Fibroblast of peridontal ligament (primary cell): ENCODE measurements around the gene NFIA.

Experiments used
- DNase-seq: peaks from one replicate; pipeline ENCODE4 v3.0.0-alpha.2; 2010; ENCODE audit errors: extremely low read depth

Gene NFIA

DNA sequence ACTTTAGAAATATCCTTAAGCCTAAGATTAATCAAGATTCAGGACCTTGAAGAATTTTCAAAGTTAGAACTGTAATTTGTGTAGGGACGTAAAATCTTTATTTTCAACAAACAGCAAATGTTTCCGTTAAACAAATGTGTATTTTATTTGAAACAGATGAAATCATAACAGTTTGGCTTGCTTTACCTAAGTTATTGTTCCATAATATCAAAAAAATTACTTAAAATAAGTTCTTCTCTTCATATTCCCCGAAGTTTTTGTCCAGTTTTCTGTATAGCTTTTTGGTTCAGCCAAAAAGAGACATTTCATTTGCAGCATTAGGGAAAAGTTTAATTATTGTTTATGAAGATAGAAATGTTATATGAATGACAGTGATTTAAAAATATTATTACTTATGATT lies 100.1 kb downstream of the NFIA start:
- no peak for DNase-seq

DNA sequence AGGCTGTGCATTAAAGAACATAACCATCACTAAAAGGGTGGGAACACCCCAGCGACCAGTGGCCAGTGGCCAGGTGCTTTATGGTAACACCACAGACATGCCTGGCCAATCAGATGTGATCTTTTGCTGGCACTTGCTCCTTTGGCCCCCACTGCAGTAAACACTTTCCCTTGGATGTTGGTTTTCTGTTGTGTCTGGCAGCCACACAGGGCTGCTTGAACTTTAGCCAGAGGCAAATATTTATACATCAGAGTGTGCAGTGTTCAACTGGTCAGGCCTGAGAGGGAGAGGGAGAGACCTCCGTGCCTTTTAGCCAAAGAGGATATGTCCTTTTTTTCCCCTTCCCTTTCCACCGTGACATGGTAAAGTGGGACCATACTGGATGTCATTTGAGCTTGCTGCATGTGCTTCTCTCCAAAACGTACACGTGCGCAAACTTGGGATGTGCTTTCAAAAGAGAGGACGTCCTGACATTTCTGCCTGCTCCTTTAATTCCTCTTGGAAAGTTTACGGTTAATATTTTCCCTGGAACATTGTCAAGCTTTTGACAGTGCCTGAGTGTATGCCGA lies 101.2 kb downstream of the NFIA start:
- peak; percentile 58 for DNase-seq

DNA sequence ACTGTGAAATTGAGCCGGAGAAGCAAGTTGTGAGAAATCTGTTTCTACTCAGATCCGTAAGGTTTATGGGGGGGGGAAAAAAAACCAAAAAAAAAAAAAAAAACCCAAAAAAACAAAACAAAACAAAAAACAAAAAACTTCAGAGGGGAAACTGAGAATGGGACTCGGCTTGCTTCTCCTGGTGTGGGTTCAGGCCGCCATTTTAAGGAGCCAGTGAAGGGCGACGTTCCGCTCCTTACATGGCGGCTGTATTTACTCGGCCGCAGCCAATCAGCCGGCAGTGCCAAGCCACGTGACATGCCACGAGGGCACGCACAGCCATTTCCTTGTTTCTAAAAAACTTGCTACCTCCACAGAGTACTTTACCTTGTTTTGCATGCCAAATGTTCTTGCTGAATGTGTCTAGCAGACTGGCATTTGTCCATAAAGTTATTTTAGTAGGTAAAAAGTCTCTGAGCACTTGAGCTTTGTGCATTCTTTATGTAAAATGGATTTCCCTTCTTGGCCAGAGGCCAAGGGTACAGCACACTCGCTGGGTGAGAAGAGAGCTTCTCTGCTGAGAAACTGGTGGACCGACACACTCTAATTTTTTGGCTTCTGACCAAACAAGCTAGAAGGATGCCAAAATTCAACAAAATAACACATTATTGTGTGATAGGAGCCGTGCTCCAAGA lies 101.8 kb downstream of the NFIA start:
- peak; percentile 80 for DNase-seq

DNA sequence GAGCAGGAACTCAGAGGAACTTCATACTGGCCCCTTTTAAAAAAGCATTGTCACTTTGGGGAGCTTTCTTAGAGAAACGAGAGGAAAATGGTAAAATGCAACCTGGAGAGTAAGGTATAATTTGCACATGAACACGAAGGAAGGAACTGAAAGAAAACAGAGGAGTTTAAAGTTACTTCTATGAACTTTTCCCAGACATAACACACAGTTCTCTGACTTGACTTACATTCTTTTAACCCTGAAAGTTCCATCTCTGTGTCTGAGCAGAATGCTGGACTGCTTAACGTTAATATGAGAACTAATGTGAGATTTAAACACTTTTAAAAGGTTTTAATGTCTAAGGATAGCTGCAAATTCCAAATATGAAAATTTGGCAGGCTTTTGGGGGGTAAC lies 102.3 kb downstream of the NFIA start:
- no peak for DNase-seq

DNA sequence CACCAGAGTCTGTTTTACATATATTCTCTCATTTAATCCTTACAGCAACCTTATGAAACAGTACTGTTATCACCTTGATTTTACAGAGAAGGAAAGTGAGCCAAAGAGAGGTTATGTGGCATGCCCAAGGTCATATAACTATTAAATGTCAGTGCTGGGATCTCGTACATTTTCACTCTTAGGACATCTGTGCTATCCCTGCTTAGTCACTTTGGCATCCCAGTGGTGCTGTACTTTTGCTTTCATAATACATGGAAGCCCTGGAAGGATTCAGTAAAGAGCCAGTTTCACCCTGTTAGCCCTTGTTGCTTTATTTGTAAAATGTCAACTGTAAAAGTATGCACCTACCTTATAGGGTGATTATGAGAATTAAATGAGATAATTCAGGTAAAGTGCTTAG lies 104.4 kb downstream of the NFIA start:
- no peak for DNase-seq

DNA sequence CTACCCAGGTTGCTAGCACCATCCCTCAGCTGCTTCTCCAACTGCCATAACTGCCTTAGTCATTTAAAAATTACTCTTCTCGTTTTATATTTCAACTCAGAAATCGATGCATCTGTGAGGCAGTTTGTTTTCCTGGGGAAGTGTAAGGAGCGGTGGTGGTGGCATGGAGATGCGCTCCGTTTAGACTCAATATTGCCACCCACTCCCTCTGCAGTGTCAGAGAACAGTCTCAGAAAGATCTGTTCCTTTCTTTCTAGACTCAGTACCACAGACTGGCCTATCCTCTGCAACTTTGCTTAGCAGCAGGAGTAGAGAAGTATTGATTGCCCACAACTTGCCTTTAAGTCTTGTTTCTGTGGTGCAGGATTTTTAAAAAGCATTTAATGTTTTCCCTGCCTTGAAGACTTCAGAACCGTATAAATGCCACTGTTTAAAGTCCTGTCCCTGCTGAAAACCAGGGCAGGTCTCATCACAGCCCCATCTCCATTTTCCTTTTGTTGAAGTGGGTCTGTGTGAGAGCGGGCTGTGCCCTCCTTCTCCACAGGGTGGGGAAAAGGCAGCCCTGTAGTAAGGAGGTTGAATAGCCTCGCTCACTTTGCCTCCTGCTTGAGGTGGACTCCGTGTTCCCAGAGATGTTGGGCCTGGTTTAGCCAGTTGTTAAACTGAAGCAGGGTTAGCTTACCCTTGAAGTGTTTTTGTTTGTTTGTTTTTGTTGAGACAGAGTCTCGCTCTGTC lies 105.2 kb downstream of the NFIA start:
- DNase-seq, result no peak

DNA sequence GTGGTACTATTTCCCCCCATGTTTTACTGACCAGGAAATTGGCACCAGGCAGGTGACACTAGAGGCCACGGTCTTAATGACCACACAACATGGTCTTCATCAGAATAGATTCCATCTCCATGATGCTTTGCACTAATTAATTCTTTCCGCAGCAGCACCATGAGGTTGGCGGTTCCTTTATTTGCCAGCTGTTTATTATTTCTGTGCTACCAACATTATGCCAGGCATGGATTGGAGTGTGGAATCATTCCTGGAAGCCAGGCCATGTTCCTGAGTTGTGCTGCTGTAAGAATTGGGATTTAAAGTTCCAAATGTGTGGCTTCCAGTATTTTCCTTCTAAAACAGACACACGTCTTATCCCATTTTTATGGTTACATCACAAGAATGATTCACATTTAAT lies 107.8 kb downstream of the NFIA start:
- no peak for DNase-seq

DNA sequence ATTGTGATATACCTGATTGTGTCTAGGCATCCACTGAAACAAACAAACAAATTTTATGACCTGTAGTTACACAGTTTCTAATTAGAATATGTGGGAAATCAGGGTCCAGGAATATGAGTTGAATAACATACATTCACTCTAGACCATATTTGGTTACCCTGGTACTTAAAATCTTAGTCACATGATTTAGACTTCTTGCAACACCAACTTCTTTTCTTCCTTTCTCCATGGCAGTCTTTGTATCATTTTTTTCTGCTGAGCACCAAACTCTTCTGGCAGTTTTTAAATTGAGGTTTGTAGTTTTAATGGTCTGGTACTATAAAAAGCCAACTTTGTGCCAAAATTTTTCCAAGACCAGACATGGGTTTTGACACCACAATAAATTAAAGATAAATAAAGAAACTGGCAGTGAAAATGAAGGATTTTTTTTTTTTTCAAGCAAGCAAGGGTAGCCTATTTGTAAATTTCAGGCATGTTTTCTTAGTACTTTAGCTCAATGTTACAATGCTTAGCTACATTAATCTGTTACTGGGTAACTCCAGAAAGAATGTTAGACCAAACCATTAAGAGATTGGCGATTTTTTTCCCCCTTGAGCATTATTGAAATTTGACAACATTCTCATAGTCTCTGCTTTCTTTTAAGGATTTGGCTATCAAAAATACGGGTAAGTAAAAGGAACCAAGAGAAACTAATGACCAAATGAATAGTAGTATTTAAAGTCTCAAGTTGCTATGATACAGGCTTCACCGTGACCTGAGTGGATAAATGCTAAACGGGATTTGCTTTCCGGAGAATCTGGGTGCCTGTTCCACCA lies 108.5 kb downstream of the NFIA start:
- DNase-seq, result no peak

DNA sequence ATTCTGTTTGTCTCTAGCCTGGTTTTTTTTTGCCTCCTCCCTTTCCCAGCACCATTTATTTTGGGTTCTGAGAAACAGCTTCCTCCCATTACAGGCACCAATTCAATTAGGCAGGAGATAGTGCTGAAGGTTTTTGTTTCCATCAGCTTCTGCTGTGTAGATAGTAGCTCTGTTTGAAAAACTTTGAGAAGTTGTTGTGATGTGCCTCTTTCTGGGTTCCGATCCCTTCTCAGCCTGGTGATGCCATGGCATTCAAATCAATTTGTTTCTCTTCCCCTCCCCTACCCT lies 109.0 kb downstream of the NFIA start:
- DNase-seq, result no peak

DNA sequence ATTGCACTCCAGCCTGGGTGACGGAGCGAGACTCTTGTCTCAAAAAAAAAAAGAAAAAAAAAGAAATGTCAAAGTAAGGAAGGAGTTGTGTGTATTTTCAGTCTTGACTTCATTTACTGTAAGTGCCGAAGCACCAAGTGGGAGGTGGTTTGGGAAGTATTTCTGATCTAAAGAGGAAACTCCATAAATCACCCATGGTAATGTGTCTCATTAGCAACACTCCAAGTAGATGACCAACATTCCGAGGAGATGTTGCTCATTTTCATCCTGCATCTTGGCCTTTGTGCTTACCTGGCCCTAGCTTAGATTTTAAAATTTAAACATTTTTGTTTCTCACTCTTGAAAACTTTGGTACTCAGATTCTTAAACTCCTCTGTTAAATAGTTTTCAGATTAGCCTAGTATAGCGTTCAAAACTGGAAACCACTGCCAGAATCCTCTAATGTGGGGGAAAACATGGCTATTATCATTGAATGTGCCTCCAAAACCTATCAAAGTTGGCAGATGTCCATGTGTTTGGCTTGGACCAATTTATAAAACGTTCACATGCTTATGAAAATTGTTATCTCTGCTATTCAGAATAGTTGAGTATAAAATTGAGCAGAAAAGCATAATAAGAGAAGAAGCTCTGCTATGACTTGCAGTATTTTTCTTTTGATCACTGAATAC lies 110.4 kb downstream of the NFIA start:
- no peak for DNase-seq

DNA sequence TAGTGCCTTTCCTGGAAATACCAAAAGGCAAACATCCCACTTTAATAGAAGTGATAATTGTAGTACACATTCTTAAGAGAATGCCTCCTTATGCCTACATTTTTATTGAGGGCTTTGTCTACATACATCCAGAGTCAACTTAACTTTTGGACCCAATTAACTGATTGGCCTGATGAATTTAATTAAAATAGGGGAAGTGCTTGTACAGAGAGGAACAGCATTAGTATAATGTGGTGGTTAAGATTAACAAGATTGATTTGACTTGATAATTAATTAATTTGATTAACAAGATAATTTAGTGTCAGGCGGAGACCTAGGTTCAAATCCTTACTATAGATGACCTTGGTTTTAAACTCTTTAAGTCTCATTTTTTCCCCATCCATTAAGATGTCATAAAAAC lies 111.4 kb downstream of the NFIA start:
- no peak for DNase-seq

DNA sequence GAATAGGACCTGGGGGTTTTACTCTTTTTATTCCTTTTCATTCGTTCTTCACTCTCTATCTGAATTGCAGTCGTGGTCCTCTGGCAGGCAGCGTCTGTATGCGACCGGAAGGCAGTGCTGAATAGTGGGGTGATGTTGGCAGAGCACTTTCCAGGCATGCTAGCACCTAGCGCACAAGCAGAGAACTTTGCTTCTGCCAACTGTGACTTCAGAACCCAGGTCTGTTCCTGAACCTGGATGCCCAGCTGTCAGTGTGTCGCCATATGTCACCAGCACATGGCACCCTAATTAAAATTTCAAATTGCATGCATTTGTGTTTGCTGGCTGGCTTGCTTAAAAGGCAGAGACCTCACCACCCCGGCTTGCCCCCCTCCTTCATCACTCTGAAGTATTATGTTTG lies 116.2 kb downstream of the NFIA start:
- DNase-seq, result no peak

DNA sequence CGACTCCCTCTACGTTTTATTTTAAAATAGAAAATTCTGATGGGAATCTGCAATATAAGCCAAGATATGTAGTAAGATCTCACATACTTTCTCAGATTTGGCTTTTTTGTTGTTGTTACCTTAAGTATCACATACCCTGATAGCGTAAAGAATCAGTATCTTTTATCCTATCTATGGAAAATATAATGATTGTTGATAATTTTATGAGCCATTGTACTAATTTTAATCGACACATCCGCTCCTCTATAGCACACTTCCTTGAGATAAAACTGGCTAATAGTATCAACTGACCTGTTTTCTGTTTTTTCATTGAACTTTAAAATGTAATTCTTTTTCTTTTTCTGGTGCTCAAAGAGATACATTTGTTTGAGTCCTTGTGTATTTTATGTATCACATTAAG lies 118.7 kb downstream of the NFIA start:
- no peak for DNase-seq

DNA sequence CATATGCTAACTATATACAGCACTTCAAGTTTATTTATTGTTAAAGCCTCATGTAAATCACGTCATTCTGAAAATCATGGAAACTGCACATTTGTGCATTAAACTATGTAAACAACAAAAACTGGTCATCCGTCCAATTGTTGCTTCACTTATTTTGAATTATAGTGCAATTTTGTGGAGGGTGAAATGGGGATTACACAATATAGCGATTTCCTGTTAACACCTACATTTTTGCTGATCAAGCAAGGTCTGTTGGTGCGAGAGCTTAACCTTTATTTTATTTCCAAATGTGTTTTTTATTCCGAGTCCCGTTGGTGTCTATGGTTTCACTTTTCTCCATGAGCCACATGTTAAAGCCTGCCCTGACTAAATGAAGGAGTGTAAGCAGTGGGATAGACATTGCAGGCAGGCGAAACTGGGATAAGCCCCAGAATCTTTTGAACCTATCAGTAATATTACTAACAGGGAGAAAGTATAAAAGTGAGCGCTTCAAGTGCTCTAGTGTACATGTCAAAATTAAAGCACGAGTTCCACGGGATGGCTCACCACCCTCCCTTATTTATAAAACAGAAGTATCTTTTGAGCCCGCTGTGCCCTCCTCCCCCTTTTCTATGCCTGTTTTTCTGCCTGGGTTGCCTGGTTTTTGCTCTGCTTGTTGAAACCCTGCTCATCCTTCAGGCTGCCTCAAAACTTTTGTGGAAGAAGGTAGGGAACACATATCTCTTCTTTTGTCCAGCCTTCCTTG lies 120.7 kb downstream of the NFIA start:
- peak; percentile 66 for DNase-seq

DNA sequence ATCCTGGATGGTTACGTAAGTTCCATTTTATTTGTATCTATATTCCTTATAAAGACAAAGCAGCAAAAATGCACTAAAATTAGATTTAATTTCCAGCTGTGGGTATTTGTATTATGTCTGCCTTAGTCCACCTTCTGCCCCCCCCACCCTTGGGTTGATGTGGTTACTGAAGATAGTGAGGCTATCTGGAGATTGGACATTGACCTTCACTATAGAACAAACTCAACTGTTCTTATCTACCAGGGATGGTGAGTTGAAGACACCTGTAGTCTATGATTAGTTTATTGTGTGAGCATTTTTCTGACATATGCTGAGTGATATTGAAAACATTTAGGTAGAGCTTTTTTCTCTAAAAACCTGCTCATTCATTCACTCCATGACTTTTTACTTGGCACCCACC lies 122.2 kb downstream of the NFIA start:
- DNase-seq, result no peak

DNA sequence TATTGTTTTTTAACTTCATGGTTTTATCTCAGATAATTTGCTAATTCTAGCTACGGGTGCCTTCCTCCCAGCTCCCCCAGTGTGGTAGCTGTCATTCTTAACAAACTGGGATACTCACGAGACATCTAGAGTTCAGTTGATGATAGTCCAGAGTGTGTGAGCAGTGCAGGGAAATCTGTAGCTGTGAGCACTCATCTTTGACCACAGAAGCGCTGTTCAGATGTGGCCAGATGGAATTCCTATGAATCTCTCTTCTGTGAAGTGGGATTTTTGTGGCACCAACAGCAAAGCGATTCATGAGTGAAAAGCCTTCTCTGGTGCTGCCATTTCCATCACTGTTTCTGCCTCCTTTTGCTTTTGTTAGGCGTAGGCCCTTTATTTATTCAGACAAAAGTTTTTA lies 125.1 kb downstream of the NFIA start:
- no peak for DNase-seq

DNA sequence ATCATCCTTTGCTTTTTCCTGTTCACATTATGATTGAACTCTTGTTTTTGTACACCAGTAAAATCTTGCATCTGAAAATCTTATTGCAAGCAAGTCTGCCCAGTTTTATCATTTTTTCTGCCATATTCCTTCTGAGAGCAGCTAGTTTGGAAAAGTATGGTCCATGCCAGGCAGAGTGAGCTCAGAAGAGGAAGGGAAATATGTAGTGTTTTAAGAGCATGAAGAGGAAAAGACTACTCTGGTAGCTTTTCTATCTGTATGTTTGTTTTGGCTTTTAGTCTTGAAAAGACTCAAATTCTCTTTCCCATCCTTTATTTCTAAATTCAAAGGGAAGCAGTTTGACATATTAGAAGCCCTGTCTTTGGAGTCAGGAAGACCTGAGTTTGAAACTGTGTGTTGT lies 125.8 kb downstream of the NFIA start:
- no peak for DNase-seq

DNA sequence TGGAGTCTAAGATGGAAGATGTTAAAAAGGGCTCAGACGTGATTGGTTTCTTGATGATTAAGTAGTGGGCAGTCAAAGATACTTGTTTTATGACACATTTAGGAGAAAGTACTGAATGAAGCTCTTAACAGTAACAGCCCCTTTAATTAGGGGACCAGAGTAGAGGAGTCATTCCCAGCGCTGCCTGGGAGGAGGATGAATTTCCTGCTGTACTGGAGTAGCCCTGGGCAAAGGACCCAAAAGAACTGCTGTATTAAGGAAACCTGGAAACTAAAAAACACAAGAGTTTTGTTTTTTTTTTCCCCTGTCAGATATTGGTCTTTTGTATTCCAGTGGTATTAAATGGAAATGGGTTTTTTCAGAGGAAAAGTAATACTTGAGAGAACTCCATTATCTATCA lies 126.5 kb downstream of the NFIA start:
- no peak for DNase-seq

DNA sequence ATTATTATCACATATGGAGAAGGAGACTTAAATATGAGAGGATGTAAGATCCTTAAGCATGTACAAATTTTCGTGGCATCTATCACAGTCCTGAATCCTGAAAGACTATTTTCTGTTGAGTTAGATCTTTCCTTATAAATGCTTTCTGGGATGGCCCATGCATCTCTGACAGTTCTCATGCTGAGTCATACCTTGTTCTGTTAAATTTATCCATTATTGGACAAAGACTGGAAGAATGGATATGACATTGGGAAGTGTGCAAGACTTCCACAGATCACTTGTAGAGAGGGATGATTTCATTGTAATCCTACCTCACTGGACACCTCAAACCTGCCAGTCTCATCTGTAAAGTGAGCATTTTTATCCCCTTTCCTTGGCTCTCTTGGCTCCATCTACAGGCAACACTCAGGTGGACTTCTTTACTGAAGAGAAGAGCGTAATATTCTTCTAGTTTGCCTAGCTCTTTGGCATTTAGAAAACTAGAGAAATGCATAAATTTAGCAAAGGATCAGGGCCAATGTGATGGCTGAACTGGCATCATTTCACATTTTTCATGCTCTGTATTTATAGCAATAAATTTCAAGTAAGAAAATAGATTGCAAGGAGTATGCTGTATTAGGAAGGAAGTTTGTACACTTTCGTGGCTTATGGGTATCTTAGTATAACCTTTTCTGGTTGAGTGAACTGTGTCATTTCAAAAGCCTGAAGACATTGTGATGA lies 128.2 kb downstream of the NFIA start:
- no peak for DNase-seq

DNA sequence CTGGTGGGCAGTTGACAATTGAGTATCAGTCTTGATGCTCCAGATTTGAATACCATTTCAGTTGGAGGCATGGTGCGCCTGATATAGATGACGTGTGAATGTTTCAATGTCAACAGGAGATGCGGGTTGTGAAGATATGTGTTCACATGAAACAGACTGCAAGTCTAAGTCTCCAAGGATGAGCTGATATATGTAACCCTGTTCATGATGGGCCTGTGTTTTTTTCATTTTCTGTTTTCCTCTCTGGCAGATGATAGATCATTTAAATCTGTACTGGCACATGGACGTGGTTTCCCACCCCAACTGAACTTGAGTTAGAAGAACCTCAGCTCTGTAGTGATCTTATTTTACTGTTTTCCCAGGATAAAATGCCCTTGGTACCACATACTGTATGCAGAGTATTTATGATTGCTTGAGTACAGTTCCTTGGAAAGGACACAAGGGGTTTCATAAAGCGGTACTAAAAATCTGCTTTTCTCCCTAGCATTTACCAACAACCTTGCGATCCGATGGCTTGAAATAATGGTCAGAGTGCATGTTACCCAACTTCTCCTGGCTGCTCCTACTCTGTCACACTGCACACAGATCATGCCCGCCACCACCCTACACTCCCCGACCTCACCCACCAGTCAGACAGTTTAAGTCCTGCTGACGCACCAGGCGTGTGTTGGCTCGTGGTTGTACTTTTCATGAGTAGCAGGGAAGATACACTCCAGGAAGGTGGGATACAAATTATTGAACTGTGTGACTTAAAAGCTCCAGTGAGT lies 131.1 kb downstream of the NFIA start:
- DNase-seq, result no peak
